ENCODE measurements around the gene POC1A. TPM values are rescaled to one million over a fixed set of nuclear protein-coding genes. Genes with fewer than 3 reads are reported as not detected.

POC1A gene
- total RNA-seq, 1 donor from 2014 or later, result 5.7 TPM

DNA sequence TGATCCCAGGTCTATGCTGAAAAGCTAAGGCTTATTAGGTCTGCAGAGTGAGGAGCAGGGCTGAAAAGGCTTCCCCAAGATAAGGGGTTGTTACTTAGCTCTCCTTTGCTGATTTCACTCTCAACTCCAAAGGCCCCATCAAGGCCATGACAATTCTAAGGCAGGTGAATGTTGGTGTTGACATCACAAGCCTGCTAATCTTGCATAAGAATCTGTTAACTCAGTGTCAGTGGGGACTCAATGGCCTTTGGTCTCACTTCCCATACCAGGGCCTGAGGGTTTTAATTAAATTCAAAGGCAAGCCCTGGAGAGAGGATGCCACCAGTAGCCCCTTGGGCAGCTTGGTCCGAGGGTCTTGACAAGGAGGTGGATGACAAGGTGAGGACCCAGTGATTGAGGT, 34.3 kb upstream of the POC1A start:
- Mint-ChIP-seq H3K27me3 (ENCODE audit: low read depth) (no peaks in the 10 kb centered on the region), H3K36me3 (ENCODE audit: low read depth) (no peaks in the 10 kb centered on the region), H3K4me3 (ENCODE audit: unreplicated experiment) (no peak overlapping the region), H3K4me1 (ENCODE audit: low read depth) (peaks cover 13% of the 10 kb centered on the region), H3K27ac (ENCODE audit: unreplicated experiment) (no peak overlapping the region), H3K9me3 (ENCODE audit: low read depth) (no peaks in the 10 kb centered on the region)
- DNase-seq (ENCODE audit: low spot score), result no peak
- no peak for TF ChIP-seq CTCF (IDR thresholded peaks at IDR 0.05)

DNA sequence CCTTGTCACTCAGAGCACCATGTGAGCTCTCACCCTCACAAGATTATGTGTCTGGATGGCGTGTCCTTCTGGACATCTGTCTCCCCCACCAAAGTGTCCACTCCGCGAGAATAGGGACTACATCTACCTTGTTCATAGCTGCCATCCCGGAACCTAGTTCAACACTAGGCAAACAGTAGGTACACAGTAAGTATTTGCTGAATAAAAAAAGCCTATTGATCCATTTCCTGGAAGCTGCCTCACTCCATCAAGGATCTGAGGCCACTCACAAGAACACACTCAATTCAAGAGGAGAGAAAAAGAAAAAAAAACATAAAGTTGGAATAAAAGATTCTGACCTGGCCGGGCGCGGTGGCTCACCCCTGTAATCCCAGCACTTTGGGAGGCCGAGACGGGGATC, 32.5 kb upstream of the POC1A start:
- TF ChIP-seq CTCF (IDR thresholded peaks at IDR 0.05), result no peak
- DNase-seq (ENCODE audit: low spot score), result no peak
- Mint-ChIP-seq H3K27me3 (ENCODE audit: low read depth) (no peaks in the 10 kb centered on the region), H3K36me3 (ENCODE audit: low read depth) (no peaks in the 10 kb centered on the region), H3K4me1 (ENCODE audit: low read depth) (peaks cover 10% of the 10 kb centered on the region), H3K9me3 (ENCODE audit: low read depth) (no peaks in the 10 kb centered on the region), H3K4me3 (ENCODE audit: unreplicated experiment) (no peak overlapping the region), H3K27ac (ENCODE audit: unreplicated experiment) (no peak overlapping the region)

GRCh38 chr3:52185837-52186236, 31.6 kb upstream of the POC1A start:
- no peak overlapping the region for H3K4me3 Mint-ChIP-seq (ENCODE audit: unreplicated experiment)
- H3K27me3 Mint-ChIP-seq (ENCODE audit: low read depth), result no peaks in the 10 kb centered on the region
- no peaks in the 10 kb centered on the region for H3K9me3 Mint-ChIP-seq (ENCODE audit: low read depth)
- H3K27ac Mint-ChIP-seq (ENCODE audit: unreplicated experiment), result no peak overlapping the region
- no peak for DNase-seq (ENCODE audit: low spot score)
- no peak for TF ChIP-seq CTCF (IDR thresholded peaks at IDR 0.05)
- H3K4me1 Mint-ChIP-seq (ENCODE audit: low read depth), result peaks cover 10% of the 10 kb centered on the region
- H3K36me3 Mint-ChIP-seq (ENCODE audit: low read depth), result no peaks in the 10 kb centered on the region

- DNase-seq (ENCODE audit: low spot score), result no peak
- H3K9me3 Mint-ChIP-seq (ENCODE audit: low read depth), result no peaks in the 10 kb centered on the region
- peaks cover 5% of the 10 kb centered on the region for H3K4me1 Mint-ChIP-seq (ENCODE audit: low read depth)
- H3K27ac Mint-ChIP-seq (ENCODE audit: unreplicated experiment), result no peak overlapping the region
- H3K36me3 Mint-ChIP-seq (ENCODE audit: low read depth), result no peaks in the 10 kb centered on the region
- no peaks in the 10 kb centered on the region for H3K27me3 Mint-ChIP-seq (ENCODE audit: low read depth)
- H3K4me3 Mint-ChIP-seq (ENCODE audit: unreplicated experiment), result no peak overlapping the region
- no peak for TF ChIP-seq CTCF (IDR thresholded peaks at IDR 0.05)
Observed at GRCh38 chr3:52185311-52185710, 31.1 kb upstream of the POC1A start.

GRCh38 chr3:52184690-52185089, 30.5 kb upstream of the POC1A start:
- Mint-ChIP-seq H3K9me3 (ENCODE audit: low read depth) (no peaks in the 10 kb centered on the region), H3K27me3 (ENCODE audit: low read depth) (no peaks in the 10 kb centered on the region), H3K36me3 (ENCODE audit: low read depth) (no peaks in the 10 kb centered on the region), H3K4me1 (ENCODE audit: low read depth) (no peaks in the 10 kb centered on the region), H3K27ac (ENCODE audit: unreplicated experiment) (no peak overlapping the region), H3K4me3 (ENCODE audit: unreplicated experiment) (no peak overlapping the region)
- no peak for TF ChIP-seq CTCF (IDR thresholded peaks at IDR 0.05)
- DNase-seq (ENCODE audit: low spot score), result no peak

All from chondrocyte (in vitro differentiated cells).